A549 (cell line): ENCODE measurements around the gene SARS1. TPM values are rescaled to one million over a fixed set of nuclear protein-coding genes. Genes with fewer than 3 reads are reported as not detected.

Source experiments
- ATAC-seq, 2 experiments: fragments of 200-7000 bp in 1 of 2; fragments of >200 bp in 1 of 2; cut with Nextera tagmentation in 1 of 2; cut with Tn5 transposase in 1 of 2; 3 replicates each; pipeline versions ENCODE4 v1.8.0 to v1.9.1; 2018 to 2020; ENCODE audit warnings: mild to moderate bottlenecking in 1 of 2, moderate library complexity in 1 of 2
- CTCF ChIA-PET: fragments of 300-600 bp; sonication (Branson Sonifier 250); formaldehyde crosslinking; extraction: SDS; loops from one replicate; lab custom pipeline; 2021; ENCODE audit warnings: antibody characterized with exemption, inconsistent platforms; lab: Yijun Ruan, JAX
- POLR2A ChIA-PET: fragments of 350-600 bp; formaldehyde crosslinking; extraction: SDS; loops from one replicate; lab custom pipeline; 2021; ENCODE audit warnings: antibody characterized with exemption, inconsistent platforms; lab: Yijun Ruan, JAX
- DNase-seq, 2 experiments: peaks; one replicate each; pipeline versions ENCODE4 v3.0.0 to v3.0.0-alpha.2; 2011 to 2016; ENCODE audit warnings: low read depth in 1 of 2, low spot score in 1 of 2
- FAIRE-seq: peaks from 2 replicates; lab custom pipeline; 2011; peaks lifted over from hg19 to GRCh38; lab: Jason Lieb, UNC
- H3K27ac ChIP-seq, 2 experiments: fragments of >200 bp; sonication (Bioruptor Twin); formaldehyde crosslinking; 3 replicates each; pipeline ENCODE4 v1.5.1; 2016 to 2017
- H3K4me1 ChIP-seq: fragments of >200 bp; sonication (Bioruptor Twin); formaldehyde crosslinking; 3 replicates; pipeline ENCODE4 v1.6.1; 2016
- H3K4me2 ChIP-seq: fragments of >200 bp; sonication (Bioruptor Twin); formaldehyde crosslinking; 3 replicates; pipeline ENCODE4 v1.6.1; 2016
- H3K4me3 ChIP-seq: fragments of >200 bp; sonication (Bioruptor Twin); formaldehyde crosslinking; 3 replicates; pipeline ENCODE4 v1.5.1; 2016
- H3K9me3 ChIP-seq: fragments of >200 bp; sonication (Bioruptor Twin); formaldehyde crosslinking; 3 replicates; pipeline ENCODE4 v1.6.1; 2016
- EHMT2 ChIP-seq: fragments of 200-600 bp; sonication (generic); IDR thresholded peaks from 2 replicates; pipeline ENCODE4 v1.6.1; 2016; ENCODE audit warnings: antibody characterized with exemption, low read depth, mild to moderate bottlenecking, moderate library complexity
- ESRRA ChIP-seq: fragments of 150-350 bp; IDR thresholded peaks from 2 replicates; pipeline ENCODE4 v1.6.1; 2014; ENCODE audit warnings: mild to moderate bottlenecking, low read length, borderline replicate concordance
- FOSB ChIP-seq: fragments of 250-450 bp; sonication (Bioruptor Pico); IDR thresholded peaks from 2 replicates; pipeline ENCODE4 v1.5.0; 2020; ENCODE audit warnings: mild to moderate bottlenecking, moderate library complexity
- FOXS1 ChIP-seq: fragments of 250-450 bp; sonication (Bioruptor Pico); IDR thresholded peaks from 2 replicates; pipeline ENCODE4 v1.5.0; 2020; ENCODE audit warnings: mild to moderate bottlenecking, moderate library complexity
- HOXA7 ChIP-seq: fragments of 250-450 bp; sonication (Bioruptor Pico); IDR thresholded peaks from 2 replicates; pipeline ENCODE4 v1.5.0; 2020; ENCODE audit warnings: mild to moderate bottlenecking, moderate library complexity
- HOXB13 ChIP-seq: fragments of 250-450 bp; sonication (Bioruptor Pico); IDR thresholded peaks from 2 replicates; pipeline ENCODE4 v1.5.0; 2020; ENCODE audit warnings: low read depth, mild to moderate bottlenecking, moderate library complexity
- KDM5A ChIP-seq: fragments of 200-600 bp; sonication (generic); IDR thresholded peaks from 2 replicates; pipeline ENCODE4 v1.6.1; 2016; ENCODE audit warnings: antibody characterized with exemption, mild to moderate bottlenecking
- MYC ChIP-seq: IDR thresholded peaks from 2 replicates; pipeline ENCODE4 v1.6.1; 2012; ENCODE audit warnings: mild to moderate bottlenecking, inconsistent platforms, low read length, improper control_type of control experiment, borderline replicate concordance
- RARB ChIP-seq: fragments of 250-450 bp; sonication (Bioruptor Pico); IDR thresholded peaks from 2 replicates; pipeline ENCODE4 v1.8.0; 2021; ENCODE audit warnings: mild to moderate bottlenecking, moderate library complexity
- SMC3 ChIP-seq: fragments of >200 bp; sonication (Bioruptor Twin); formaldehyde crosslinking; IDR thresholded peaks from 3 replicates; pipeline ENCODE4 v1.6.1; 2018; ENCODE audit warnings: inconsistent platforms
- TP53 ChIP-seq: fragments of 250-450 bp; sonication (Bioruptor Pico); IDR thresholded peaks from 2 replicates; pipeline ENCODE4 v1.5.0; 2021; ENCODE audit warnings: mild to moderate bottlenecking, moderate library complexity
- ZC3H11A ChIP-seq: fragments of 450-650 bp; IDR thresholded peaks from 2 replicates; pipeline ENCODE4 v1.6.1; 2014; ENCODE audit warnings: antibody characterized with exemption, mild to moderate bottlenecking
- WGBS: methylation state at CpG from one replicate; pipeline ENCODE4 v1.1.6; 2017; ENCODE audit errors: missing lambda C conversion rate; 5-methylcytosine and 5-hydroxymethylcytosine counted together
- polyA plus RNA-seq, 4 experiments: library from polyadenylated mRNA; depleted of rRNA in 3 of 4; stranded (reverse); fragments of >200 nt; fragmentation: RNase III in 1 of 4; extraction: RNeasy Plus Mini Kit Qiagen cat#74134 plus additional on column Dnase treatment in 1 of 4; gene quantifications; 2 replicates in 3 of 4; 3 replicates in 1 of 4; pipeline ENCODE4 v1.2.3, GENCODE V29; 2011 to 2017
- TF ChIP-seq, protein P1 (sequence below): IDR thresholded peaks from 2 replicates; pipeline ENCODE4 v1.6.1; 2012
- TF ChIP-seq, protein P2 (sequence below): fragments of 250-450 bp; sonication (Bioruptor Pico); IDR thresholded peaks from 2 replicates; pipeline ENCODE4 v1.5.0; 2021; ENCODE audit warnings: mild to moderate bottlenecking, moderate library complexity, borderline replicate concordance
- TF ChIP-seq, protein P3 (sequence below): IDR thresholded peaks from 2 replicates; pipeline ENCODE4 v1.6.1; 2012; ENCODE audit warnings: low read depth, borderline replicate concordance
- TF ChIP-seq, protein P4 (sequence below): fragments of >200 bp; sonication (Bioruptor Twin); formaldehyde crosslinking; IDR thresholded peaks from 3 replicates; pipeline ENCODE4 v1.5.1; 2016
- TF ChIP-seq, protein P5 (sequence below): fragments of >200 bp; sonication (Bioruptor Twin); formaldehyde crosslinking; IDR thresholded peaks from 2 replicates; pipeline ENCODE4 v1.6.1; 2016

Gene SARS1
- polyA plus RNA-seq, 2 of the 4 experiments (the other 2 are of a cell fraction), result 103 to 152 TPM

DNA sequence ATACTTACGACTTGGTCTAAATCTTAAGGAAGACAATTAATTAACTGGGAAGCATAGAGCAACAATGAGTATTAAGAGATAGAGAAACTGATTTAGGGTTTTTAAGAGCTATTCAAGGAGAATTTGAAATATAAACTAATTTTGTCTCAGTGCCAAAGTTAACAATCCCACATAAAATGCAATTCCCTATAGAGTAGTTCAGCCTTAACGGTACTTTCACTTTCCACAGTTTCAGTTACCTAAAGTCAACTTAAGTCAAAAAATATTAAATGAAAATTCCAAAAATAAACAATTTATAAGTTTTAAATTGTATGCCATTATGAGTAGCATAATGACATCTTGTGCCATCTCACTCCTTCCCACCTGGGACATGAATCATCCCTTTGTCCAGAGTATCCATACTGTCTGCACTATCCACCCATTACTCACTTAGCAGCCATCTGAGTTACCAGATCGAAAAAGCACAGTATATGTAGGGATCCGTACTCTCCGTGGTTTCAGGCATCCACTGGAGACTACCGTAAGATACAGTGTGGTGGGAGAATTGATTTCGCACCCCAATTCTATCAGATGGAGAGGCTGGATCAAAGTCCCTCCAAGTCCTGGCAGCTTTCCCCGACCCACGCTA lies 4.8 kb upstream of the SARS1 start:
- FAIRE-seq, result no peak
- no peak for DNase-seq
- H3K4me3 ChIP-seq, result no peak overlapping the region
- H3K9me3 ChIP-seq, result no peaks in the 10 kb centered on the region
- peaks cover 7% of the 10 kb centered on the region for H3K4me1 ChIP-seq
- TF ChIP-seq ESRRA (no peak), FOXS1 (CRISPR knock-in tag) (no peak), HOXB13 (no peak), TP53 (CRISPR knock-in tag) (no peak), FOSB (CRISPR knock-in tag) (no peak), MYC (no peak), SMC3 (no peak), RARB (CRISPR knock-in tag) (no peak)
- TF ChIP-seq, protein P1, sequence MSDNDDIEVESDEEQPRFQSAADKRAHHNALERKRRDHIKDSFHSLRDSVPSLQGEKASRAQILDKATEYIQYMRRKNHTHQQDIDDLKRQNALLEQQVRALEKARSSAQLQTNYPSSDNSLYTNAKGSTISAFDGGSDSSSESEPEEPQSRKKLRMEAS, result no peak
- TF ChIP-seq, protein P2, sequence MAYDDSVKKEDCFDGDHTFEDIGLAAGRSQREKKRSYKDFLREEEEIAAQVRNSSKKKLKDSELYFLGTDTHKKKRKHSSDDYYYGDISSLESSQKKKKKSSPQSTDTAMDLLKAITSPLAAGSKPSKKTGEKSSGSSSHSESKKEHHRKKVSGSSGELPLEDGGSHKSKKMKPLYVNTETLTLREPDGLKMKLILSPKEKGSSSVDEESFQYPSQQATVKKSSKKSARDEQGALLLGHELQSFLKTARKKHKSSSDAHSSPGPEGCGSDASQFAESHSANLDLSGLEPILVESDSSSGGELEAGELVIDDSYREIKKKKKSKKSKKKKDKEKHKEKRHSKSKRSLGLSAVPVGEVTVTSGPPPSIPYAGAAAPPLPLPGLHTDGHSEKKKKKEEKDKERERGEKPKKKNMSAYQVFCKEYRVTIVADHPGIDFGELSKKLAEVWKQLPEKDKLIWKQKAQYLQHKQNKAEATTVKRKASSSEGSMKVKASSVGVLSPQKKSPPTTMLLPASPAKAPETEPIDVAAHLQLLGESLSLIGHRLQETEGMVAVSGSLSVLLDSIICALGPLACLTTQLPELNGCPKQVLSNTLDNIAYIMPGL (CRISPR knock-in tag), result no peak
- ChIA-PET POLR2A (no interaction called here), CTCF (interaction anchor here (0.5 to 3.2 kb wide), 5 partner anchors 8 to 323 kb away, joined by 3 to 12 read pairs (median 5); a partner anchor contains a TSS)
- WGBS, result 80% methylated on average over 9 of the region's 9 CpGs
- H3K27ac ChIP-seq, result no peak overlapping the region
- no peak overlapping the region for H3K4me2 ChIP-seq
- ATAC-seq, result no peak

DNA sequence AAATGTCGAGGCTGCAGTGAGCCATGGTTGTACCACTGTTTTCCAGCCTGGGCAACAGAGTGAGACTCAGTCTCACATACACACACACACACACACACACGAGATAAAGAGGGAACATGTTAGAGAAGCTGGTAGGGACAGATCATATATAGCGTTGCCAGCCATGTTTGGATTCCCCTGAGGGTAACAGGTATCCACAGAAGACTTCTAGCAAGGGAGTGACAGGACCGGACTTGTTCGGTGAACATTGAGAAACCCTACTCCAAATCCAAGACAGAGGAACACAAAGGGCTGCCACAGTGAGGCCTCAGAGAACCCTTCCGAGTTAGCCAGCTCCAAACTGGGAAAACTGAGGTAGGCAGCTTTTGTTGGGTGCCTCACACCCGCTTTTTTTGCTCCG lies 3.7 kb upstream of the SARS1 start:
- DNase-seq (no peak), FAIRE-seq (no peak), ATAC-seq (no peak)
- peaks cover 7% of the 10 kb centered on the region for H3K4me1 ChIP-seq
- H3K9me3 ChIP-seq, result no peaks in the 10 kb centered on the region
- 80% methylated on average over 7 of the region's 8 CpGs for WGBS
- no peak overlapping the region for H3K4me3 ChIP-seq
- no peak overlapping the region for H3K27ac ChIP-seq
- POLR2A ChIA-PET, result no interaction called here
- CTCF ChIA-PET, result interaction anchor here (0.8 to 2.2 kb wide), 5 partner anchors 9 to 54 kb away, joined by 3 to 12 read pairs (median 3); no protein-coding TSS in a partner anchor
- no peak overlapping the region for H3K4me2 ChIP-seq
- no peak for TF ChIP-seq MYC
- TF ChIP-seq KDM5A, result no peak
- no peak for TF ChIP-seq ZC3H11A
- TF ChIP-seq HOXA7 (CRISPR knock-in tag), result no peak
- no peak for TF ChIP-seq EHMT2
- TF ChIP-seq RARB (CRISPR knock-in tag), result no peak
- TF ChIP-seq, protein P3, sequence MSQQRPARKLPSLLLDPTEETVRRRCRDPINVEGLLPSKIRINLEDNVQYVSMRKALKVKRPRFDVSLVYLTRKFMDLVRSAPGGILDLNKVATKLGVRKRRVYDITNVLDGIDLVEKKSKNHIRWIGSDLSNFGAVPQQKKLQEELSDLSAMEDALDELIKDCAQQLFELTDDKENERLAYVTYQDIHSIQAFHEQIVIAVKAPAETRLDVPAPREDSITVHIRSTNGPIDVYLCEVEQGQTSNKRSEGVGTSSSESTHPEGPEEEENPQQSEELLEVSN, result no peak
- TF ChIP-seq, all 56 proteins: peak for 0

DNA sequence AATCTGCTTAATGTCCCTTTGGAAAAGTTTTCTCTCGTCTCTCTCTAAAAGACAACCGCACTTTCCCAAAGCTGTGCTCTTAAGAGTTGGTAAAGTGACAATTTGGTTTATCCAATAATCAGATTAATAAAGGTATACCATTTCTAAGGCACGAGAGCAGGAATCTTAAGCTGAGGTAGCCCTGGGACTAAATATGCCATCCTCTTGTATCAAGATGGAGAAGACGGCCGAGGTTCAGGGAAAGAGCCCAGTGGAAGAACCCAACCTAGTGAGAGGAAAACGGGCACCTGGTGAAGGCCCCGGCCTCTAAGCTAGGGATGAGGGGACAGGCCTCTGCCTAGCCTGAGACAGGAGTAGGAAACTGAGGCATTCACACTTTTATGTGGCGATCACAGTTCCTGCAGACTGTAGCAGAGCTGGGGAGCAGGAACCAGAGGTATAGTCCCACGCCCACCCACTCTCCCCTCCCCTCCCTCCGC lies 334 bp upstream of the SARS1 start:
- TF ChIP-seq, protein P4, sequence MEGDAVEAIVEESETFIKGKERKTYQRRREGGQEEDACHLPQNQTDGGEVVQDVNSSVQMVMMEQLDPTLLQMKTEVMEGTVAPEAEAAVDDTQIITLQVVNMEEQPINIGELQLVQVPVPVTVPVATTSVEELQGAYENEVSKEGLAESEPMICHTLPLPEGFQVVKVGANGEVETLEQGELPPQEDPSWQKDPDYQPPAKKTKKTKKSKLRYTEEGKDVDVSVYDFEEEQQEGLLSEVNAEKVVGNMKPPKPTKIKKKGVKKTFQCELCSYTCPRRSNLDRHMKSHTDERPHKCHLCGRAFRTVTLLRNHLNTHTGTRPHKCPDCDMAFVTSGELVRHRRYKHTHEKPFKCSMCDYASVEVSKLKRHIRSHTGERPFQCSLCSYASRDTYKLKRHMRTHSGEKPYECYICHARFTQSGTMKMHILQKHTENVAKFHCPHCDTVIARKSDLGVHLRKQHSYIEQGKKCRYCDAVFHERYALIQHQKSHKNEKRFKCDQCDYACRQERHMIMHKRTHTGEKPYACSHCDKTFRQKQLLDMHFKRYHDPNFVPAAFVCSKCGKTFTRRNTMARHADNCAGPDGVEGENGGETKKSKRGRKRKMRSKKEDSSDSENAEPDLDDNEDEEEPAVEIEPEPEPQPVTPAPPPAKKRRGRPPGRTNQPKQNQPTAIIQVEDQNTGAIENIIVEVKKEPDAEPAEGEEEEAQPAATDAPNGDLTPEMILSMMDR, result no peak
- TF ChIP-seq, protein P5, sequence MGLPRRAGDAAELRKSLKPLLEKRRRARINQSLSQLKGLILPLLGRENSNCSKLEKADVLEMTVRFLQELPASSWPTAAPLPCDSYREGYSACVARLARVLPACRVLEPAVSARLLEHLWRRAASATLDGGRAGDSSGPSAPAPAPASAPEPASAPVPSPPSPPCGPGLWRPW, result no peak
- no peak for TF ChIP-seq MYC
- TF ChIP-seq, all 56 proteins: peak for 0
- H3K27ac ChIP-seq, result peak overlapping the region; percentile 89 to 96
- POLR2A ChIA-PET, result interaction anchor here (0.9 to 2.1 kb wide), 5 partner anchors 11 to 113 kb away, joined by 3 to 8 read pairs (median 4); no protein-coding TSS in a partner anchor
- CTCF ChIA-PET, result interaction anchor here (0.7 to 1.4 kb wide), 8 partner anchors 12 to 319 kb away, joined by 3 to 4 read pairs (median 3); a partner anchor contains a TSS
- DNase-seq (peak in 1 of 2 experiments; percentile 8), FAIRE-seq (no peak), ATAC-seq (no peak; a peak in 2 of 6 replicates)
- WGBS, result 46% methylated on average over 9 of the region's 10 CpGs
- peak overlapping the region; percentile 90 for H3K4me2 ChIP-seq
- H3K4me1 ChIP-seq, result peaks cover 25% of the 10 kb centered on the region
- peak overlapping the region; percentile 82 for H3K4me3 ChIP-seq
- no peaks in the 10 kb centered on the region for H3K9me3 ChIP-seq
